ENCODE data around the gene RGS7. TPM values are rescaled to one million over a fixed set of nuclear protein-coding genes. Genes with fewer than 3 reads are reported as not detected.
"Not testable (repeated sequence)": the region's sequence is repeated elsewhere in the genome, so short reads cannot be mapped to it uniquely, and the experiment has no call there.

The RGS7 gene
- total RNA-seq, 4 donors from 2014 or later: 0.47 TPM; not detected in 3

DNA sequence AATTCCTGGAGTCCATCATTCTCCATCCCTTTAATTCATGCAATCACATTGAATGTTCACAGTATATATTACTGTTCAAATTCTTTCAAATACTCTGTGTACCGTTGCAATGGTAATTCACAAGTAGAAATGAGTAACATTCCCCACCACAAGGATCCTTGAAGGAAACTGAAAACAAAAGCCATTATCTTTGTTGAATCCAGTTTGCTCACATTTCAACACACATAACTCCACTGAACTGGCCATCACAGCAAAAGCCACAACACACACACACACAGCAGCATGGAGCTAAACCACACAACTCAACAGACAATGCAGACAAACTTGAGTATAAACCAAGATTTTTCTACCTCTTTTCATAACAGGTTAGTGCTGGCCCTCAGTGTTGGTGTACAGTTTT lies 556.7 kb downstream of the RGS7 start:
- DNase-seq (ENCODE audit: low spot score) (no peak), ATAC-seq (ENCODE audit: low FRiP score) (no peak)
- TF ChIP-seq, protein P1, sequence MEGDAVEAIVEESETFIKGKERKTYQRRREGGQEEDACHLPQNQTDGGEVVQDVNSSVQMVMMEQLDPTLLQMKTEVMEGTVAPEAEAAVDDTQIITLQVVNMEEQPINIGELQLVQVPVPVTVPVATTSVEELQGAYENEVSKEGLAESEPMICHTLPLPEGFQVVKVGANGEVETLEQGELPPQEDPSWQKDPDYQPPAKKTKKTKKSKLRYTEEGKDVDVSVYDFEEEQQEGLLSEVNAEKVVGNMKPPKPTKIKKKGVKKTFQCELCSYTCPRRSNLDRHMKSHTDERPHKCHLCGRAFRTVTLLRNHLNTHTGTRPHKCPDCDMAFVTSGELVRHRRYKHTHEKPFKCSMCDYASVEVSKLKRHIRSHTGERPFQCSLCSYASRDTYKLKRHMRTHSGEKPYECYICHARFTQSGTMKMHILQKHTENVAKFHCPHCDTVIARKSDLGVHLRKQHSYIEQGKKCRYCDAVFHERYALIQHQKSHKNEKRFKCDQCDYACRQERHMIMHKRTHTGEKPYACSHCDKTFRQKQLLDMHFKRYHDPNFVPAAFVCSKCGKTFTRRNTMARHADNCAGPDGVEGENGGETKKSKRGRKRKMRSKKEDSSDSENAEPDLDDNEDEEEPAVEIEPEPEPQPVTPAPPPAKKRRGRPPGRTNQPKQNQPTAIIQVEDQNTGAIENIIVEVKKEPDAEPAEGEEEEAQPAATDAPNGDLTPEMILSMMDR (IDR thresholded peaks at IDR 0.05): no peak

DNA sequence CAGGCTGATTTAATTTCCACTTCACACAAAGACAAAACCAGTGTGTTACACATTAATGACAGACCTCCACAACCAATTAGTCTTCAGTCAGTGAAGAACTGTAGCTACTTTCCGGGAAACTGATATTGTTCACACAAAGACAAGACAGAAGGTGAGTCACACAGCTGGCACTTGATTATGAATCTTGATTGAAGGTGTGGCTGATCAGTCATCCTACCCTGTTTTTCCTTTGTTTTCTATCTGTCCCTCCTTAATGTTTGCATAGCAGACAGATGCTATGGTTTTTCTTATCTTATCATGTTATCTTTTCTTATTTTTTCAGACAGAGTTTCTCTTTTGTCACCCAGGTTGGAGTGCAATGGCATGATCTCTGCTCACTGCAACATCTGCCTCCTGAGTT lies 560.0 kb downstream of the RGS7 start:
- DNase-seq (ENCODE audit: low spot score) (no peak), ATAC-seq (ENCODE audit: low FRiP score) (no peak)
- TF ChIP-seq, protein P1 (IDR thresholded peaks at IDR 0.05): no peak

DNA sequence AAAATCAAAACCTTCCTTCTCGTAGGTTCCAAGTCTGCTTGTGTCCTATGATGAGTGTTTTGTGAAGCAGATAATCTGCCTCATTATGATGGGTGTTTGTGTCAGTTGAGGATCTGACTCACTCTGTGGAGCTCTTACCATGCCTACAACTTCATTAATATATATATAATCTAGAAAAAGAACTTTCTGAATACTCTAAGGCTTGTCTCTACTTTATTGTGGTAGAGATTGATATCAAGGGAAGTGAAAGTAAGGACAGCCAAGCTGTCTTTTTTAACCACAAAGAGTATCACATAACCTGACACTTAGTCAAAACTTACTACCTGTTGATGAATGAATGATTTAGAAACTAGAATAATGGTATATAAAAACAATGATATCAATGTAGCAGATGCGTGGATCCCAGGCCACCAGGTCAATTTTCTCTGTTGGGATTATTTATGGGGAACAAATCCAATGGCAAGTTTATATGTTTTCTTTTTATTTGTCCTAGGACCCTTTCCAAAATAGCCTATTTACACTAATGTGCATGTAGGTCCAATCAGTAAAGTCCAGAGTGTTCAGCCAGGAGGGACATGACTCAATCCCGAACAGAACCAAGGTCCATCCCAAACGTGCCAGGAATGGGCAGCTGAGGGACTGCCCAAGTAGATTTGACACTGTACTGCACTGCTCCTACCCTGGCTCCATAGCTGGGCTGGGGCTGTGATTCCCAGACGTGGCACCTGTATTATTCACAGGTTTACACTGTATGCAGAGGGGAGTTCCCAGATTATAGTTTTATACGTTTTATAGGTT lies 562.8 kb downstream of the RGS7 start:
- DNase-seq (ENCODE audit: low spot score) (no peak), ATAC-seq (ENCODE audit: low FRiP score) (no peak)

DNA sequence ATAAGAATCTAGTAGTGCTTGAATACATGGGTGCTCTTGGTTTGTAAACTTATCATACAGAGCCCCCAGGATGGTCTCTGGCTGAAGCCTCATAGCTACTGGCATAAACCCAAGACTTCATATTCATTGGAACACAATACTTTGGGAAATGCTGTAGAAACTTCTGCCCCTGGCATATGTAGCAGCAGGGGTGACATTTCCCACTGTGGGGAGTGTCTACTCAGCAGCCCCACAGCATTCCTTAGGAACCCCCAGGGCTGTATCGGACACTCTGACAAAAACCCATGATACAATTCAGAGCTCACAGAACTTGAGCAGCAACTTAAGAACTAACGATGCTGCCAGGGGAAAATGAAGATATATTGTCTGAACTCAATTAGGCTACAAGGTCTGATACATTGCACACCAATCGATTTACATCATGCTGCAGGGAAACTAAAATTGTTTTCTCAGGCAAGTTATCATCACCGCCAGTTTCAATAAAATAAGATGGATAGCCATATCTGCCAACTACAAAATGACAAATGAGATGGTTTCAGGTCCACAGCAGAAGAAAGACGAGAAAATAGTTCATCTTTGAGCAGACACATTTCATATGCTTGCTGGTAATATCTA lies 564.0 kb downstream of the RGS7 start:
- ATAC-seq (ENCODE audit: low FRiP score) (no peak), DNase-seq (ENCODE audit: low spot score) (no peak)
- TF ChIP-seq, protein P1 (IDR thresholded peaks at IDR 0.05): no peak

More for the DNA sequence above, 562.8 kb downstream of the RGS7 start:
- TF ChIP-seq, protein P1 (IDR thresholded peaks at IDR 0.05): no peak

DNA sequence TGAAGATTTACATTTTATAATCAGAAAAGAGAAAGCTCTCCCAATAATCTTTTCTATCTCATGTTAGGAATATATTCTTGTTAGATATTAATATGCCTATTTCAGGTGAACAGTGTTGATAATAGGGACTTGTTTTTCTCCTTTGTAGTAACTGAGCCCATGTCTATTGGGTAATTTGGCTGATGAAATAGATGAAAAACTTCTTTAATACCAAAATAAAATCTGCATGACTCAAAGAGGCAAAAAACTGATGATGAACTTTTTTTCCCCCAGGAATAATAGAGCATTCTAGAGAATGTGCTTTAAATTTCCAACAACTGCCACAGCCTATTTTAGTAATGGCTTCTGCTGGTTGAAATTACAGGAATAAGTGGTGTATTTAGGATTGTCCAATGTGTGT lies 566.1 kb downstream of the RGS7 start:
- no peak for DNase-seq (ENCODE audit: low spot score)
- TF ChIP-seq, protein P1 (IDR thresholded peaks at IDR 0.05): no peak
- ATAC-seq (ENCODE audit: low FRiP score): no peak

DNA sequence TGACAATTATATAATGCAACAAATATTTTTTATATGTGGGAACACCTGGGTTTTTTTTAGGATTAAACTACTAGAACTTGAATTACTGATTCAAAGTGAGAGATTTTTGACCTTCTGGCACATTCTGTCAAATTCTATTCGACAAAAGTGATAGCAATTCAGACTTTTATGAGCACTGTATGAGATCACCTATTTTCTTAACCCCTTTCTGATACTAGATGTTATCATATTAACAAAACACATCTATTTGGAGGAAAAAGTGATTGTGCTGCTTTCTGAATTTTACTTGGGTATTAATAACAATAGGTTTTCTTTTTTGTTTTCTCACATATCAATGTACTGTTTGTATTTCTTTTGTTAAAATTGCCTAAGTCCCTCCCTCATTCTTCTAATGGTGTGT lies 570.1 kb downstream of the RGS7 start:
- ATAC-seq (ENCODE audit: low FRiP score): no peak
- TF ChIP-seq, protein P1 (IDR thresholded peaks at IDR 0.05): no peak

DNA sequence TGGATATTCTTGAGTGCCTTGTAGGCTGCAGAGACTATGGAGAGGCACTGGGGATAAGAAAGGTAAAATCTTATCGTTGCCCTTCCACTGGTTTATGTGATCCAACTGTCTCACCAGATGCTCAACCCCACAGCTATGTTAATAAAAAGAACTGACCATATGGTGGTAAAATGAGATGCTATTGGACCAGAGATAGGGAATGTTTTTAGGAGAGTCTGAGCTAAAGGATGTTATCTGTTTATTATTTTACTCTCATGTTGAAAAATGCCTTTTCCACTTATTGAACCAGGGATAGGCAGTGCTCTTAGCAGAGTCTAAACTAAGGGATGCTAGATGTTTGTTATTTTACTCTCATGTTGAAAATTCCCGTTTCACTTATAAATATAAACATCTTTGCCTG lies 572.2 kb downstream of the RGS7 start:
- TF ChIP-seq, protein P1 (IDR thresholded peaks at IDR 0.05): no peak
- no peak for ATAC-seq (ENCODE audit: low FRiP score)
- no peak for DNase-seq (ENCODE audit: low spot score)

More for the DNA sequence above, 570.1 kb downstream of the RGS7 start:
- no peak for DNase-seq (ENCODE audit: low spot score)

DNA sequence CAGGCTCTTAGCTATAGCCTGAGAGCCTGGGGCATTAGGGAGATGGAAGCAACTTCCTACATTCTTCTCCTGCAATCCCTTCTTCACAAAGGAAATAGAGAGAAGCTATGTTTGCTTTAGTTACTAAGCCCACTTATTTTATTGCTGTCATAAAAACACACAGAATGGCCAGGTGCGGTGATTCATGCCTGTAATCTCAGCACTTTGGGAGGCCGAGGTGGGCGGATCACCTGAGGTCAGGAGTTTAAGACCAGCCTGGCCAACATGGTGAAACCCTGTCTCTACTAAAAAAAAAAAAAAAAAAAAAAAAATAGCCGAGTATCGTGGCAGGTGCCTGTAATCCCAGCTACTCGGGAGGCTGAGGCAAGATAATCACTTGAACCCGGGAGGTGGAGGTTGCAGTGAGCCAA lies 573.3 kb downstream of the RGS7 start:
- not testable (repeated sequence) for DNase-seq (ENCODE audit: low spot score); ATAC-seq (ENCODE audit: low FRiP score)
